MCF 10A (cell line): ENCODE measurements around the gene DYSF. TPM values are rescaled to one million over a fixed set of nuclear protein-coding genes. Genes with fewer than 3 reads are reported as not detected.

ENCODE experiments used
- BruUV-seq: library from RNA; stranded (reverse); fragments of 400-500 nt; replicated peaks from 2 replicates; lab custom pipeline; 2021; lab: Mats Ljungman, UMichigan
- CTCF ChIA-PET: fragments of 300-600 bp; sonication (Branson Sonifier 250); formaldehyde crosslinking; extraction: SDS; loops from one replicate; lab custom pipeline; 2021; ENCODE audit warnings: antibody characterized with exemption, inconsistent platforms; lab: Yijun Ruan, JAX
- POLR2A ChIA-PET: fragments of 300-600, 350-650 bp; sonication (Branson Sonifier 250); formaldehyde crosslinking; extraction: SDS; loops from one replicate; lab custom pipeline; 2020; ENCODE audit warnings: antibody characterized with exemption, inconsistent platforms; lab: Yijun Ruan, JAX
- DNase-seq: peaks from one replicate; pipeline ENCODE4 v3.0.0-alpha.2; 2018; ENCODE audit not compliant: unreplicated experiment
- H3K27ac Mint-ChIP-seq: one replicate; pipeline ENCODE4 v1.8.0; 2022; ENCODE audit warnings: mild to moderate bottlenecking, low read depth, mixed read lengths; ENCODE audit not compliant: unreplicated experiment
- H3K27me3 Mint-ChIP-seq: one replicate; pipeline ENCODE4 v1.8.0; 2022; ENCODE audit warnings: mixed read lengths; ENCODE audit not compliant: insufficient read depth, unreplicated experiment
- H3K36me3 Mint-ChIP-seq: one replicate; pipeline ENCODE4 v1.8.0; 2022; ENCODE audit warnings: mild to moderate bottlenecking, moderate library complexity, mixed read lengths; ENCODE audit not compliant: insufficient read depth, unreplicated experiment
- H3K4me1 Mint-ChIP-seq: one replicate; pipeline ENCODE4 v1.8.0; 2022; ENCODE audit warnings: mixed read lengths; ENCODE audit not compliant: insufficient read depth, unreplicated experiment
- H3K4me3 Mint-ChIP-seq: one replicate; pipeline ENCODE4 v1.8.0; 2022; ENCODE audit warnings: mild to moderate bottlenecking, moderate library complexity, mixed read lengths; ENCODE audit not compliant: unreplicated experiment
- H3K9me3 Mint-ChIP-seq: one replicate; pipeline ENCODE4 v1.8.0; 2022; ENCODE audit warnings: mixed read lengths; ENCODE audit not compliant: unreplicated experiment
- intact Hi-C: fragments of 100-400 bp; cut with micrococcal nuclease; formaldehyde crosslinking; loops from 2 replicates; pipeline ENCODE4 v1.14.1; 2022
- total RNA-seq: library from RNA; stranded (reverse); gene quantifications from 2 replicates; pipeline ENCODE4 v1.2.3, GENCODE V29; 2022
- TF ChIP-seq, protein P1 (sequence below): fragments of 200-600 bp; IDR thresholded peaks from one replicate; pipeline ENCODE4 v1.8.0; 2022; ENCODE audit warnings: antibody characterized with exemption, mild to moderate bottlenecking; ENCODE audit not compliant: unreplicated experiment

Gene DYSF
- total RNA-seq, 1 experiment from 2014 or later = 2.0 TPM

GRCh38 chr2:71721669-71722068 is 268.3 kb downstream of the DYSF start:
- Mint-ChIP-seq H3K27ac (no peak overlapping the region), H3K27me3 (peaks cover 13% of the 10 kb centered on the region), H3K4me1 (peaks cover 6% of the 10 kb centered on the region), H3K36me3 (no peaks in the 10 kb centered on the region), H3K4me3 (no peak overlapping the region), H3K9me3 (peaks cover 9% of the 10 kb centered on the region)
- TF ChIP-seq, protein P1, sequence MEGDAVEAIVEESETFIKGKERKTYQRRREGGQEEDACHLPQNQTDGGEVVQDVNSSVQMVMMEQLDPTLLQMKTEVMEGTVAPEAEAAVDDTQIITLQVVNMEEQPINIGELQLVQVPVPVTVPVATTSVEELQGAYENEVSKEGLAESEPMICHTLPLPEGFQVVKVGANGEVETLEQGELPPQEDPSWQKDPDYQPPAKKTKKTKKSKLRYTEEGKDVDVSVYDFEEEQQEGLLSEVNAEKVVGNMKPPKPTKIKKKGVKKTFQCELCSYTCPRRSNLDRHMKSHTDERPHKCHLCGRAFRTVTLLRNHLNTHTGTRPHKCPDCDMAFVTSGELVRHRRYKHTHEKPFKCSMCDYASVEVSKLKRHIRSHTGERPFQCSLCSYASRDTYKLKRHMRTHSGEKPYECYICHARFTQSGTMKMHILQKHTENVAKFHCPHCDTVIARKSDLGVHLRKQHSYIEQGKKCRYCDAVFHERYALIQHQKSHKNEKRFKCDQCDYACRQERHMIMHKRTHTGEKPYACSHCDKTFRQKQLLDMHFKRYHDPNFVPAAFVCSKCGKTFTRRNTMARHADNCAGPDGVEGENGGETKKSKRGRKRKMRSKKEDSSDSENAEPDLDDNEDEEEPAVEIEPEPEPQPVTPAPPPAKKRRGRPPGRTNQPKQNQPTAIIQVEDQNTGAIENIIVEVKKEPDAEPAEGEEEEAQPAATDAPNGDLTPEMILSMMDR = no peak
- intact Hi-C loops = no loop called here
- ChIA-PET CTCF (no interaction called here), POLR2A (no interaction called here)
- no TSS peak for BruUV-seq
- no peak for DNase-seq

- Mint-ChIP-seq H3K4me3 (no peak overlapping the region), H3K27me3 (peaks cover 13% of the 10 kb centered on the region), H3K4me1 (peaks cover under 1% of the 10 kb centered on the region), H3K36me3 (no peaks in the 10 kb centered on the region), H3K9me3 (peaks cover 9% of the 10 kb centered on the region), H3K27ac (no peak overlapping the region)
- intact Hi-C loops = no loop called here
- ChIA-PET CTCF (interaction anchor here (0.6 kb wide), 1 partner anchor 17 kb away, joined by 3 read pairs; no protein-coding TSS in a partner anchor), POLR2A (interaction anchor here (0.7 kb wide), 1 partner anchor 21 kb away, joined by 3 read pairs; no protein-coding TSS in a partner anchor)
- TF ChIP-seq, protein P1 = no peak
- BruUV-seq = no TSS peak
- DNase-seq = no peak
Measured at GRCh38 chr2:71722286-71722685, 268.9 kb downstream of the DYSF start.

- ChIA-PET CTCF (no interaction called here), POLR2A (no interaction called here)
- TF ChIP-seq, protein P1 = no peak
- no peak for DNase-seq
- H3K9me3 Mint-ChIP-seq = peaks cover 9% of the 10 kb centered on the region
- BruUV-seq = no TSS peak
- no peaks in the 10 kb centered on the region for H3K36me3 Mint-ChIP-seq
- no peak overlapping the region for H3K4me3 Mint-ChIP-seq
- H3K27ac Mint-ChIP-seq = no peak overlapping the region
- no peaks in the 10 kb centered on the region for H3K4me1 Mint-ChIP-seq
- intact Hi-C loops = no loop called here
- peaks cover 13% of the 10 kb centered on the region for H3K27me3 Mint-ChIP-seq
Measured at GRCh38 chr2:71724793-71725192, 271.4 kb downstream of the DYSF start.

DNA sequence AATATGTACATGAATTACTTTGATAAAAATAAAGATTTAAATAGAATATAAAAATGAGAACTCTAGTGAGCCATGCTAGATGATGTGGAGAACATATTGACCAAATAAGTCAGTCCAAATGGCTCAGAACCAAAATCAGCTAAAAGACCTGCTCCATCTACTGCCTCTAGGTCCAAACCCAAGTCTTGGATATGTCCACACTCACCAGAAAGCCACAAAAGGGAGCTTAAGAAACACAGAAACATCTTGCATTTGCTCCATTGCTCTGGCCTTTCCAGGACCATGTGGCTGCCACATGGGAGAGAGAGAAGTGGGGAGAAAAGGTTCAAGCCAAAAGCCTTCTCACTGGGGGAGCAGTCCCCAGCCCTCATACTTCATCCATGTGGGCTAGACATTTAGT is 272.5 kb downstream of the DYSF start:
- no TSS peak for BruUV-seq
- H3K4me3 Mint-ChIP-seq = no peak overlapping the region
- DNase-seq = no peak
- peaks cover 13% of the 10 kb centered on the region for H3K27me3 Mint-ChIP-seq
- TF ChIP-seq, protein P1 = no peak
- POLR2A ChIA-PET = interaction anchor here (0.5 kb wide), 1 partner anchor 819 kb away, joined by 4 read pairs; no protein-coding TSS in a partner anchor
- H3K27ac Mint-ChIP-seq = no peak overlapping the region
- H3K36me3 Mint-ChIP-seq = no peaks in the 10 kb centered on the region
- CTCF ChIA-PET = no interaction called here
- intact Hi-C loops = no loop called here
- H3K9me3 Mint-ChIP-seq = peaks cover 9% of the 10 kb centered on the region
- H3K4me1 Mint-ChIP-seq = no peaks in the 10 kb centered on the region
